HuH-7.5 (cell line): ENCODE results near the gene MAP2K5.

Experiments
- DNase-seq: peaks from one replicate; pipeline ENCODE4 v3.0.0; 2011; ENCODE audit warnings: low spot score

The MAP2K5 gene

GRCh38 chr15:67723294-67724024, 181.0 kb downstream of the MAP2K5 start:
- no peak for DNase-seq

- DNase-seq: no peak
These were observed 182.3 kb downstream of the MAP2K5 start for GRCh38 chr15:67724691-67725375.

GRCh38 chr15:67730135-67730534, 187.6 kb downstream of the MAP2K5 start:
- no peak for DNase-seq

GRCh38 chr15:67731112-67731721, 188.7 kb downstream of the MAP2K5 start:
- no peak for DNase-seq

GRCh38 chr15:67732164-67732563, 189.7 kb downstream of the MAP2K5 start:
- no peak for DNase-seq

- DNase-seq: no peak
These were observed 190.3 kb downstream of the MAP2K5 start for GRCh38 chr15:67732671-67733374.

- DNase-seq: no peak
These were observed 193.4 kb downstream of the MAP2K5 start for GRCh38 chr15:67735896-67736295.

- DNase-seq: no peak
These were observed 194.3 kb downstream of the MAP2K5 start for GRCh38 chr15:67736810-67737209.

- DNase-seq: no peak
These were observed 195.6 kb downstream of the MAP2K5 start for GRCh38 chr15:67738056-67738455.

GRCh38 chr15:67740405-67740804, 197.9 kb downstream of the MAP2K5 start:
- DNase-seq: no peak

- DNase-seq: no peak
These were observed 198.8 kb downstream of the MAP2K5 start for GRCh38 chr15:67741308-67741707.

GRCh38 chr15:67743558-67743957, 201.1 kb downstream of the MAP2K5 start:
- DNase-seq: no peak

GRCh38 chr15:67744331-67745072, 202.0 kb downstream of the MAP2K5 start:
- DNase-seq: no peak

- no peak for DNase-seq
These were observed 202.8 kb downstream of the MAP2K5 start for GRCh38 chr15:67745073-67746006.

GRCh38 chr15:67746022-67746421, 203.5 kb downstream of the MAP2K5 start:
- no peak for DNase-seq

GRCh38 chr15:67746450-67746849, 203.9 kb downstream of the MAP2K5 start:
- no peak for DNase-seq

GRCh38 chr15:67747921-67748320, 205.4 kb downstream of the MAP2K5 start:
- DNase-seq: no peak

GRCh38 chr15:67750371-67750770, 207.9 kb downstream of the MAP2K5 start:
- DNase-seq: no peak

- no peak for DNase-seq
These were observed 211.4 kb downstream of the MAP2K5 start for GRCh38 chr15:67753891-67754290.

GRCh38 chr15:67755264-67755663, 212.8 kb downstream of the MAP2K5 start:
- DNase-seq: no peak

- DNase-seq: no peak
These were observed 213.4 kb downstream of the MAP2K5 start for GRCh38 chr15:67755936-67756335.
